Epithelial cell of proximal tubule (primary cell): ENCODE data around the gene ESRRG. TPM values are rescaled to one million over a fixed set of nuclear protein-coding genes. Genes with fewer than 3 reads are reported as not detected.

Experiments
- DNase-seq: peaks from one replicate; pipeline ENCODE4 v3.0.0-alpha.2; 2011; ENCODE audit warnings: low read depth
- H3K4me3 ChIP-seq: 2 replicates; pipeline ENCODE4 v1.5.1; 2011; ENCODE audit warnings: low read depth, mild to moderate bottlenecking, low read length
- CTCF ChIP-seq: conservative IDR thresholded peaks from 2 replicates; pipeline ENCODE4 v1.5.1; 2012; ENCODE audit warnings: low read depth, mild to moderate bottlenecking, low read length
- total RNA-seq: library from RNA; depleted of rRNA; stranded (reverse); fragments of >200 nt; gene quantifications from 2 replicates; pipeline ENCODE4 v1.2.3, GENCODE V29; 2015

ESRRG gene
- total RNA-seq, 1 donor from 2014 or later = 0.52 TPM

- H3K4me3 ChIP-seq = no peak overlapping the region
- no peak for DNase-seq
- no peak for TF ChIP-seq CTCF
These were observed 135.5 kb downstream of the ESRRG start for GRCh38 chr1:216587715-216588114.

GRCh38 chr1:216582151-216582550 is 141.1 kb downstream of the ESRRG start:
- no peak overlapping the region for H3K4me3 ChIP-seq
- no peak for TF ChIP-seq CTCF
- DNase-seq = no peak

- no peak overlapping the region for H3K4me3 ChIP-seq
- TF ChIP-seq CTCF = no peak
- DNase-seq = no peak
These were observed 142.6 kb downstream of the ESRRG start for GRCh38 chr1:216580538-216581057.

GRCh38 chr1:216576234-216576937 is 146.8 kb downstream of the ESRRG start:
- TF ChIP-seq CTCF = no peak
- DNase-seq = no peak

GRCh38 chr1:216566641-216567205 is 156.5 kb downstream of the ESRRG start:
- H3K4me3 ChIP-seq = no peak overlapping the region
- peak; percentile 61 for TF ChIP-seq CTCF
- no peak for DNase-seq

More at GRCh38 chr1:216576234-216576937, 146.8 kb downstream of the ESRRG start:
- no peak overlapping the region for H3K4me3 ChIP-seq

- H3K4me3 ChIP-seq = no peak overlapping the region
- TF ChIP-seq CTCF = no peak
These were observed 160.1 kb downstream of the ESRRG start for GRCh38 chr1:216563087-216563486.

More at GRCh38 chr1:216563087-216563486, 160.1 kb downstream of the ESRRG start:
- no peak for DNase-seq
